Measurements from ENCODE around the gene MEGF6. TPM values are rescaled to one million over a fixed set of nuclear protein-coding genes. Genes with fewer than 3 reads are reported as not detected.

Gene MEGF6
- total RNA-seq, 1 experiment from 2014 or later = 14.3 TPM

DNA sequence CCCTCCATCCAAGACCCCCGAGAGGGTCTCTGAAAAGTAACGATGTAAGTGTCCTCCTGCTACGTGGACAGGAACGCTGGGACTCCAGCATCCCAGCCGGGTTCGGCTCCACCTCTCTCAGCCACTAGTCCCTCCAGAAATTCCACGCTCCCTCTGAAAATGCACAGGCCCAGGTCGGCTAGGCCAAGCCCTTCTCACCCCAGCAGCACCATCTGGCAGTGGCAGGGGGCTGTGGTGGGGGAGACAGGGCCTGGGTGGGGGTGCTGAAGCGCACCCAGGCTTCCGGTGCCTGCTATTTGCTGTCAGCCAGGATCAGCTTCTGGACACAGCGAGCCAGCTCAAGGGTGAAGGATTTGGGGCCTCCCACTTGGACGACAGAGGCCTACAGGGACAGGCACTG, 83.5 kb downstream of the MEGF6 start:
- no peaks in the 10 kb centered on the region for H3K27me3 Mint-ChIP-seq (ENCODE audit: insufficient read depth, unreplicated experiment)
- peaks cover 12% of the 10 kb centered on the region for H3K4me1 Mint-ChIP-seq (ENCODE audit: insufficient read depth, unreplicated experiment)
- intact Hi-C loops (cut with micrococcal nuclease) = no loop called here
- BruUV-seq (replicated peaks) = no TSS peak
- CTCF ChIA-PET = interaction anchor here (1.0 to 6.4 kb wide), 4 partner anchors 10 to 93 kb away, joined by 3 to 37 read pairs (median 16); no protein-coding TSS in a partner anchor
- H3K36me3 Mint-ChIP-seq (ENCODE audit: insufficient read depth, unreplicated experiment) = no peaks in the 10 kb centered on the region
- no peak overlapping the region for H3K4me3 Mint-ChIP-seq (ENCODE audit: unreplicated experiment)
- H3K27ac Mint-ChIP-seq (ENCODE audit: low read depth, unreplicated experiment) = no peak overlapping the region
- TF ChIP-seq, protein P1, sequence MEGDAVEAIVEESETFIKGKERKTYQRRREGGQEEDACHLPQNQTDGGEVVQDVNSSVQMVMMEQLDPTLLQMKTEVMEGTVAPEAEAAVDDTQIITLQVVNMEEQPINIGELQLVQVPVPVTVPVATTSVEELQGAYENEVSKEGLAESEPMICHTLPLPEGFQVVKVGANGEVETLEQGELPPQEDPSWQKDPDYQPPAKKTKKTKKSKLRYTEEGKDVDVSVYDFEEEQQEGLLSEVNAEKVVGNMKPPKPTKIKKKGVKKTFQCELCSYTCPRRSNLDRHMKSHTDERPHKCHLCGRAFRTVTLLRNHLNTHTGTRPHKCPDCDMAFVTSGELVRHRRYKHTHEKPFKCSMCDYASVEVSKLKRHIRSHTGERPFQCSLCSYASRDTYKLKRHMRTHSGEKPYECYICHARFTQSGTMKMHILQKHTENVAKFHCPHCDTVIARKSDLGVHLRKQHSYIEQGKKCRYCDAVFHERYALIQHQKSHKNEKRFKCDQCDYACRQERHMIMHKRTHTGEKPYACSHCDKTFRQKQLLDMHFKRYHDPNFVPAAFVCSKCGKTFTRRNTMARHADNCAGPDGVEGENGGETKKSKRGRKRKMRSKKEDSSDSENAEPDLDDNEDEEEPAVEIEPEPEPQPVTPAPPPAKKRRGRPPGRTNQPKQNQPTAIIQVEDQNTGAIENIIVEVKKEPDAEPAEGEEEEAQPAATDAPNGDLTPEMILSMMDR (IDR thresholded peaks at IDR 0.05; ENCODE audit: unreplicated experiment) = no peak
- POLR2A ChIA-PET = interaction anchor here (0.7 to 1.4 kb wide), 3 partner anchors 9 to 64 kb away, joined by 3 read pairs; no protein-coding TSS in a partner anchor
- no peak for DNase-seq (ENCODE audit: unreplicated experiment)
- H3K9me3 Mint-ChIP-seq (ENCODE audit: unreplicated experiment) = no peaks in the 10 kb centered on the region

DNA sequence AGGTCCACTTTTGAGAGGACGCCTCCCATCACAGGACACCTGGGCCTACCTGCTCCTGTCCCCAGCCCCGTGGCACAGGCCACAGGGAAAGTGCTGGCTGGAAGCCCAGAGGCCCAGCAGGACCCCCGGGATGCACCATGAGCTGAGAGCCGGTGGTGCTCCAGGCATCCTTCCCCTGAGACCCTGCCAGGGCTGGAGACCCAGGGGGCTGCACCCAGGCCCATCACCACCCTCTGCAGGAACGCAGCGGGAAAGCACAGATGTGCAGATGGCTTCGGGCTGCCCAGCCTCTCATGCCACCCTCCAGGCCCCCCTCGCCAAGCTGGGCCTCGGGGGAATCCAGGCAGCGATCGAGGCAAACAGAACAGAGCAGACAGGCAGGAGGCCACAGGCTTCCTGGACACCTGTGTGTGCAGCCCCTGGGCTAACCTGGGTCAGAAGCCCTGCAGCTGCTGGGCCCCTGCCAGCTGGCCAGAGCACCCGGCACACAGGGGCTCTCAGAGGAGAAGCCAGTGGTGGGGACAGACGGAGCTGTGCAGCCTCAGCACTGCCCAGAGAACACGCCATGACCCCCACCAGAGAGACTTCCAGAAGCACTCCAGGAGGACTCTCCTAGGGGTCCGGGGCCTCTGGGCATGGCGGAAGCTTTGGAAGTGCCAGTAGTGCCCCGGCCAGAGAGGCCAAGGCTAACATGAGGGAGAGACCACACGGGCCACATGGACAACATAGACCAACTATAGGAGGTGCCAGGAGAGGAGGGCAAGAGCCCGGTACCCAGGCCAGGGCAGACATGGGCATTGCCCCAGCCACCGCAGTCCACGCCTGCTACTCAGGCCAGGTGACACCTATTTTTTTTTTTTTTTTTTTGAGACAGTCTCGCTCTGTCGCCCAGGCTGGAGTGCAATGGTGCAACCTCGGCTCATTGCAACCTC, 85.5 kb downstream of the MEGF6 start:
- no peak overlapping the region for H3K27ac Mint-ChIP-seq (ENCODE audit: low read depth, unreplicated experiment)
- H3K4me3 Mint-ChIP-seq (ENCODE audit: unreplicated experiment) = no peak overlapping the region
- no peaks in the 10 kb centered on the region for H3K27me3 Mint-ChIP-seq (ENCODE audit: insufficient read depth, unreplicated experiment)
- intact Hi-C loops (cut with micrococcal nuclease) = no loop called here
- no TSS peak for BruUV-seq (replicated peaks)
- peaks cover 6% of the 10 kb centered on the region for H3K4me1 Mint-ChIP-seq (ENCODE audit: insufficient read depth, unreplicated experiment)
- ChIA-PET POLR2A (no interaction called here), CTCF (interaction anchor here (5.1 to 6.4 kb wide), 2 partner anchors 8 to 95 kb away, joined by 27 to 37 read pairs; no protein-coding TSS in a partner anchor)
- H3K9me3 Mint-ChIP-seq (ENCODE audit: unreplicated experiment) = no peaks in the 10 kb centered on the region
- TF ChIP-seq, protein P1 (IDR thresholded peaks at IDR 0.05; ENCODE audit: unreplicated experiment) = no peak
- DNase-seq (ENCODE audit: unreplicated experiment) = no peak
- peaks cover 6% of the 10 kb centered on the region for H3K36me3 Mint-ChIP-seq (ENCODE audit: insufficient read depth, unreplicated experiment)

GRCh38 chr1:3524556-3525203, 86.6 kb downstream of the MEGF6 start:
- H3K27me3 Mint-ChIP-seq (ENCODE audit: insufficient read depth, unreplicated experiment) = no peaks in the 10 kb centered on the region
- TF ChIP-seq, protein P1 (IDR thresholded peaks at IDR 0.05; ENCODE audit: unreplicated experiment) = no peak
- CTCF ChIA-PET = interaction anchor here (0.6 to 6.4 kb wide), 2 partner anchors 40 to 96 kb away, joined by 4 to 37 read pairs; no protein-coding TSS in a partner anchor
- intact Hi-C loops (cut with micrococcal nuclease) = no loop called here
- no peaks in the 10 kb centered on the region for H3K4me1 Mint-ChIP-seq (ENCODE audit: insufficient read depth, unreplicated experiment)
- BruUV-seq (replicated peaks) = no TSS peak
- H3K36me3 Mint-ChIP-seq (ENCODE audit: insufficient read depth, unreplicated experiment) = peaks cover 6% of the 10 kb centered on the region
- no peaks in the 10 kb centered on the region for H3K9me3 Mint-ChIP-seq (ENCODE audit: unreplicated experiment)
- no peak overlapping the region for H3K27ac Mint-ChIP-seq (ENCODE audit: low read depth, unreplicated experiment)
- DNase-seq (ENCODE audit: unreplicated experiment) = no peak
- H3K4me3 Mint-ChIP-seq (ENCODE audit: unreplicated experiment) = no peak overlapping the region
- POLR2A ChIA-PET = interaction anchor here (1.1 kb wide), 1 partner anchor 17 kb away, joined by 3 read pairs; no protein-coding TSS in a partner anchor

DNA sequence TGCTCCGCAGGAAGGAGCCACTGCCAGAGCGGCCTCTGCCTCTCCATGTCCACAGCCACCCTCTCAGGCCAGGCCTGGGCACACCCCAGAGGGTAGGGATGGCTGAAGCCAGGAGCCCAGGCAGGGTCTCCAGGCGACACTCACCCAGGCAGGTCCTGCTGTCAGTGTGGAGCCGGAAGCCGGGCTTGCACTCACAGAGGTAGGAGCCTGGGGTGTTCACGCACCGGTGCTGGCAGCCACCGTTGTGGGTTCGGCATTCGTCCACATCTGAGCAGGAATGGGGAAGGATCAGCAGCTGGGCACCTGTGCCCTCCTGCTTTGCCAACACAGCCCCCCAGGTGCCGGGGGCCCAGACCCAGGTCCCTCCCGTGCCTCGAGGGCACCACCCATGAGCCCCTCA, 87.3 kb downstream of the MEGF6 start:
- Mint-ChIP-seq H3K4me3 (ENCODE audit: unreplicated experiment) (no peak overlapping the region), H3K4me1 (ENCODE audit: insufficient read depth, unreplicated experiment) (no peaks in the 10 kb centered on the region), H3K36me3 (ENCODE audit: insufficient read depth, unreplicated experiment) (peaks cover 6% of the 10 kb centered on the region), H3K27ac (ENCODE audit: low read depth, unreplicated experiment) (no peak overlapping the region), H3K9me3 (ENCODE audit: unreplicated experiment) (no peaks in the 10 kb centered on the region), H3K27me3 (ENCODE audit: insufficient read depth, unreplicated experiment) (no peaks in the 10 kb centered on the region)
- ChIA-PET CTCF (interaction anchor here (0.6 kb wide), 1 partner anchor 41 kb away, joined by 4 read pairs; no protein-coding TSS in a partner anchor), POLR2A (interaction anchor here (1.1 kb wide), 1 partner anchor 17 kb away, joined by 3 read pairs; no protein-coding TSS in a partner anchor)
- BruUV-seq (replicated peaks) = no TSS peak
- DNase-seq (ENCODE audit: unreplicated experiment) = no peak
- TF ChIP-seq, protein P1 (IDR thresholded peaks at IDR 0.05; ENCODE audit: unreplicated experiment) = no peak
- intact Hi-C loops (cut with micrococcal nuclease) = no loop called here

Data from MCF 10A (cell line).